WTC11 (cell line): ENCODE data around the gene MMP17. TPM values are rescaled to one million over a fixed set of nuclear protein-coding genes. Genes with fewer than 3 reads are reported as not detected.

Experiments
- ATAC-seq: fragments of 200-7000 bp; cut with Tn5 transposase; 2 replicates; pipeline ENCODE4 v1.10.0; 2021; ENCODE audit warnings: mild to moderate bottlenecking, moderate library complexity
- CTCF ChIA-PET: fragments of 300-600 bp; sonication (Branson Sonifier 250); formaldehyde crosslinking; loops from one replicate; lab custom pipeline; 2021; ENCODE audit warnings: antibody characterized with exemption; lab: Charles Lee
- POLR2A ChIA-PET: fragments of 350-600 bp; sonication (Branson Sonifier 250); formaldehyde crosslinking; loops from one replicate; lab custom pipeline; 2021; ENCODE audit warnings: antibody characterized with exemption; lab: Charles Lee
- DNase-seq: peaks from one replicate; pipeline ENCODE4 v3.0.0; 2021; ENCODE audit warnings: low spot score
- H3K27ac Mint-ChIP-seq: 2 replicates; pipeline ENCODE4 v1.8.0; 2021; ENCODE audit warnings: mixed read lengths
- H3K27me3 Mint-ChIP-seq: 2 replicates; pipeline ENCODE4 v1.8.0; 2021; ENCODE audit warnings: low read depth, mild to moderate bottlenecking, moderate library complexity, mixed read lengths
- H3K36me3 Mint-ChIP-seq: 2 replicates; pipeline ENCODE4 v1.8.0; 2021; ENCODE audit warnings: mixed read lengths
- H3K4me1 Mint-ChIP-seq: 2 replicates; pipeline ENCODE4 v1.8.0; 2022; ENCODE audit warnings: mixed read lengths
- H3K4me3 Mint-ChIP-seq: 2 replicates; pipeline ENCODE4 v1.8.0; 2021; ENCODE audit warnings: mild to moderate bottlenecking, moderate library complexity, mixed read lengths
- H3K9me3 Mint-ChIP-seq: 2 replicates; pipeline ENCODE4 v1.8.0; 2021; ENCODE audit warnings: mixed read lengths
- CREB1 ChIP-seq: sonication (generic); formaldehyde crosslinking; IDR thresholded peaks from 2 replicates; pipeline ENCODE4 v1.8.0; 2023; ENCODE audit warnings: mild to moderate bottlenecking, missing genetic modification reagents
- CREM ChIP-seq: sonication (generic); formaldehyde crosslinking; IDR thresholded peaks from 2 replicates; pipeline ENCODE4 v1.8.1; 2022; ENCODE audit warnings: mild to moderate bottlenecking, missing genetic modification reagents, moderate library complexity
- ETV6 ChIP-seq: sonication (generic); formaldehyde crosslinking; IDR thresholded peaks from 2 replicates; pipeline ENCODE4 v1.8.1; 2022; ENCODE audit warnings: mild to moderate bottlenecking, missing genetic modification reagents
- FOXP1 ChIP-seq: sonication (generic); formaldehyde crosslinking; IDR thresholded peaks from 2 replicates; pipeline ENCODE4 v1.8.0; 2022; ENCODE audit warnings: missing genetic modification reagents, mild to moderate bottlenecking, moderate library complexity, borderline replicate concordance
- GTF2I ChIP-seq: fragments of 250-450 bp; sonication (Bioruptor Pico); conservative IDR thresholded peaks from 2 replicates; pipeline ENCODE4 v1.4.0; 2021; ENCODE audit warnings: mild to moderate bottlenecking
- JUN ChIP-seq: sonication (generic); formaldehyde crosslinking; IDR thresholded peaks from 2 replicates; pipeline ENCODE4 v1.8.0; 2023; ENCODE audit warnings: mild to moderate bottlenecking, missing genetic modification reagents
- NFYB ChIP-seq: sonication (generic); formaldehyde crosslinking; conservative IDR thresholded peaks from 2 replicates; pipeline ENCODE4 v1.8.0; 2022; ENCODE audit warnings: low read depth, missing genetic modification reagents
- NR3C1 ChIP-seq: sonication (generic); formaldehyde crosslinking; conservative IDR thresholded peaks from 2 replicates; pipeline ENCODE4 v1.8.1; 2023; ENCODE audit warnings: low read depth, mild to moderate bottlenecking, missing genetic modification reagents
- OVOL2 ChIP-seq: fragments of 250-450 bp; sonication (Bioruptor Pico); IDR thresholded peaks from 2 replicates; pipeline ENCODE4 v1.9.0; 2021; ENCODE audit warnings: mild to moderate bottlenecking, borderline replicate concordance
- PRRX2 ChIP-seq: fragments of 250-450 bp; sonication (Bioruptor Pico); IDR thresholded peaks from 2 replicates; pipeline ENCODE4 v1.8.0; 2021; ENCODE audit warnings: mild to moderate bottlenecking
- RORB ChIP-seq: fragments of 250-450 bp; sonication (Bioruptor Pico); IDR thresholded peaks from 2 replicates; pipeline ENCODE4 v1.9.0; 2021; ENCODE audit warnings: mild to moderate bottlenecking
- TEAD1 ChIP-seq: sonication (generic); formaldehyde crosslinking; IDR thresholded peaks from 2 replicates; pipeline ENCODE4 v1.8.0; 2022; ENCODE audit warnings: mild to moderate bottlenecking, missing genetic modification reagents
- ZNF219 ChIP-seq: sonication (generic); formaldehyde crosslinking; IDR thresholded peaks from 2 replicates; pipeline ENCODE4 v1.8.0; 2023; ENCODE audit warnings: missing genetic modification reagents, mild to moderate bottlenecking, borderline replicate concordance
- total RNA-seq: library from RNA; stranded (reverse); gene quantifications from 3 replicates; pipeline ENCODE4 v1.2.3, GENCODE V29; 2021
- TF ChIP-seq, protein P1 (sequence below): sonication (generic); formaldehyde crosslinking; IDR thresholded peaks from 2 replicates; pipeline ENCODE4 v1.8.1; 2022; ENCODE audit warnings: mild to moderate bottlenecking, moderate library complexity, missing genetic modification reagents
- TF ChIP-seq, protein P2 (sequence below): sonication (generic); formaldehyde crosslinking; IDR thresholded peaks from 2 replicates; pipeline ENCODE4 v1.8.1; 2022; ENCODE audit warnings: low read depth, missing genetic modification reagents, borderline replicate concordance
- TF ChIP-seq, protein P3 (sequence below): fragments of 250-450 bp; sonication (Bioruptor Pico); conservative IDR thresholded peaks from 2 replicates; pipeline ENCODE4 v1.9.0; 2021; ENCODE audit warnings: mild to moderate bottlenecking
- TF ChIP-seq, protein P4 (sequence below): sonication (generic); formaldehyde crosslinking; IDR thresholded peaks from 2 replicates; pipeline ENCODE4 v1.8.0; 2022; ENCODE audit warnings: mild to moderate bottlenecking, missing genetic modification reagents
- TF ChIP-seq, protein P5 (sequence below): sonication (generic); formaldehyde crosslinking; IDR thresholded peaks from 2 replicates; pipeline ENCODE4 v1.8.1; 2023; ENCODE audit warnings: mild to moderate bottlenecking, missing genetic modification reagents, moderate library complexity
- TF ChIP-seq, protein P6 (sequence below): sonication (generic); formaldehyde crosslinking; IDR thresholded peaks from 2 replicates; pipeline ENCODE4 v1.8.1; 2022; ENCODE audit warnings: mild to moderate bottlenecking, missing genetic modification reagents, moderate library complexity, borderline replicate concordance
- TF ChIP-seq, protein P7 (sequence below): sonication (generic); formaldehyde crosslinking; IDR thresholded peaks from 2 replicates; pipeline ENCODE4 v1.8.1; 2022; ENCODE audit warnings: low read depth, mild to moderate bottlenecking, moderate library complexity, missing genetic modification reagents, borderline replicate concordance
- TF ChIP-seq, protein P8 (sequence below): sonication (generic); formaldehyde crosslinking; IDR thresholded peaks from 2 replicates; pipeline ENCODE4 v1.8.0; 2022; ENCODE audit warnings: mild to moderate bottlenecking, missing genetic modification reagents

The MMP17 gene
- total RNA-seq, 1 experiment from 2014 or later: 67.1 TPM

DNA sequence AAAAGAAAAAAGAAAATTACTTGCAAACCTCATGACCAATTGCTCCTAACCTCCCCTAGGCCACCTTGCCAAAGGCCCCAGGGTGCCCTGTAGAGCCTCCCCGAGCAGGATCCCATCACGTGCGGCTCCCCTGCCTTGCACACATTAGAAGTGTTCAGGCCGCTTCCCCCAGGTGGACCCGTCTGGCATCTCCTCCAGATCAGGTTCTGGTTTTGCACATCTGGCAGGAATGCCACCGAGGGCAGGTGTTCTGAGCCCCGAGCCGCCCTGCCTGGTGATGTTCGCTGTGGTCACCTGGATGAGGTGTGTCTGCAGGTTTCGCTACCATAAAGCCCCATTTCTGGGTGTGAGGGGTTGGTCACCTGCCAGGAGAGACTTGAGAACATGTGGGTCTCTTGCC lies 19.3 kb downstream of the MMP17 start (continued):
- TF ChIP-seq CREM: no peak
- TF ChIP-seq, protein P1, sequence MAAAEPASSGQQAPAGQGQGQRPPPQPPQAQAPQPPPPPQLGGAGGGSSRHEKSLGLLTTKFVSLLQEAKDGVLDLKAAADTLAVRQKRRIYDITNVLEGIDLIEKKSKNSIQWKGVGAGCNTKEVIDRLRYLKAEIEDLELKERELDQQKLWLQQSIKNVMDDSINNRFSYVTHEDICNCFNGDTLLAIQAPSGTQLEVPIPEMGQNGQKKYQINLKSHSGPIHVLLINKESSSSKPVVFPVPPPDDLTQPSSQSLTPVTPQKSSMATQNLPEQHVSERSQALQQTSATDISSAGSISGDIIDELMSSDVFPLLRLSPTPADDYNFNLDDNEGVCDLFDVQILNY (CRISPR knock-in tag): no peak
- TF ChIP-seq FOXP1 (CRISPR knock-in tag): no peak
- no peak for TF ChIP-seq JUN

DNA sequence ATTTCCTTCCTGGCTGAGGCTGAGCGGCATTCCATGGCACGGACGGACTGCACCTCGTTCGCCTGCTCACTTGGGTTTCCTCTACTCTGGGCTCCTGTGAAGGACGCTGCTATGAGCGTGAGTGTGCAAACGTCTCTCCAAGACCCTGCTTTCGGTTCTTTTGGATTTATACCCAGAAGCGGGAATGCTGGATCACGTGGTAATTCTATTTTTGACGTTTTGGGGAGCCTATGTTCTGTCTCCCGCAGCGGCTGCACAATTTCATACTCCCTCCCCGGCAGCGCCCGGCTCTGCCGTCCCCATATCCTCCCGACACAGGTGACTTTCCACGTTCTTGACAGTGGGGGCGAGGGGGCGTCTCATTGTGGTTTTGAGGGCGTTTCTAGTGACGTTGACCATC lies 20.6 kb downstream of the MMP17 start:
- no peak for ATAC-seq
- Mint-ChIP-seq H3K4me1 (no peaks in the 10 kb centered on the region), H3K4me3 (no peak overlapping the region), H3K27ac (no peak overlapping the region), H3K27me3 (no peaks in the 10 kb centered on the region), H3K36me3 (peaks cover 23% of the 10 kb centered on the region), H3K9me3 (no peaks in the 10 kb centered on the region)
- TF ChIP-seq RORB (no peak), NR3C1 (CRISPR knock-in tag) (no peak), PRRX2 (CRISPR knock-in tag) (no peak), GTF2I (CRISPR knock-in tag) (no peak), OVOL2 (CRISPR knock-in tag) (no peak), TEAD1 (CRISPR knock-in tag) (no peak)
- TF ChIP-seq, protein P2, sequence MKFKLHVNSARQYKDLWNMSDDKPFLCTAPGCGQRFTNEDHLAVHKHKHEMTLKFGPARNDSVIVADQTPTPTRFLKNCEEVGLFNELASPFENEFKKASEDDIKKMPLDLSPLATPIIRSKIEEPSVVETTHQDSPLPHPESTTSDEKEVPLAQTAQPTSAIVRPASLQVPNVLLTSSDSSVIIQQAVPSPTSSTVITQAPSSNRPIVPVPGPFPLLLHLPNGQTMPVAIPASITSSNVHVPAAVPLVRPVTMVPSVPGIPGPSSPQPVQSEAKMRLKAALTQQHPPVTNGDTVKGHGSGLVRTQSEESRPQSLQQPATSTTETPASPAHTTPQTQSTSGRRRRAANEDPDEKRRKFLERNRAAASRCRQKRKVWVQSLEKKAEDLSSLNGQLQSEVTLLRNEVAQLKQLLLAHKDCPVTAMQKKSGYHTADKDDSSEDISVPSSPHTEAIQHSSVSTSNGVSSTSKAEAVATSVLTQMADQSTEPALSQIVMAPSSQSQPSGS (CRISPR knock-in tag): no peak
- TF ChIP-seq, protein P3, sequence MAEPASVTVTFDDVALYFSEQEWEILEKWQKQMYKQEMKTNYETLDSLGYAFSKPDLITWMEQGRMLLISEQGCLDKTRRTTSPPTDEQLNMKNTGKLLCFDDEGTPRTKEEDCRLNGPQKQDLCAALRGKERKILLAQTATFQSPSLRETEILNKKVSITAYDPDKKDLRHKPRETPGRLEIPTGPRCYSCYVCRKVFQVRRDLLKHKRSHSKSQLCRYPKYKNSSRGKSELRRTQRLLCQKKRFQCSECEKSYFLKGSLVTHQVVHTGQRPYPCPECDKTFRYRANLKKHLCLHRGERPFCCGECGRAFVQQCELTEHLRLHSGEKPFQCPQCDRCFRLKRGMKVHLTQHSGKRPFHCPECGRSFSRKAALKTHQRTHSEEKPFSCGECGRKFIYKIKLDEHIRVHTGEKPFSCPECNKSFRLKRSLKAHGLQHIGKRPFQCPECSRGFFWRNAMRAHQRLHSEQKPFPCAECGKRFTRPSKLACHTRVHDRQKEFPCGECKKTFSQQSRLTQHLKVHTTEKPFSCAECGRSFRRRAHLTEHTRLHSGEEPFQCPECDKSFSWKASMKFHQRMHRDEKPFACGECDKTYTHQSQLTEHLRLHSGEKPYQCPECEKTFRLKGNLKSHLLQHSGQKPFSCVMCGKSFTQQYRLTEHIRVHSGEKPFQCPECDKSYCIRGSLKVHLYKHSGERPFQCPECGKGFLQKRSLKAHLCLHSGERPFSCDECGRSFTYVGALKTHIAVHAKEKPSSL (CRISPR knock-in tag): no peak
- TF ChIP-seq, protein P4, sequence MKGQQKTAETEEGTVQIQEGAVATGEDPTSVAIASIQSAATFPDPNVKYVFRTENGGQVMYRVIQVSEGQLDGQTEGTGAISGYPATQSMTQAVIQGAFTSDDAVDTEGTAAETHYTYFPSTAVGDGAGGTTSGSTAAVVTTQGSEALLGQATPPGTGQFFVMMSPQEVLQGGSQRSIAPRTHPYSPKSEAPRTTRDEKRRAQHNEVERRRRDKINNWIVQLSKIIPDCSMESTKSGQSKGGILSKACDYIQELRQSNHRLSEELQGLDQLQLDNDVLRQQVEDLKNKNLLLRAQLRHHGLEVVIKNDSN (CRISPR knock-in tag): no peak
- TF ChIP-seq, protein P5, sequence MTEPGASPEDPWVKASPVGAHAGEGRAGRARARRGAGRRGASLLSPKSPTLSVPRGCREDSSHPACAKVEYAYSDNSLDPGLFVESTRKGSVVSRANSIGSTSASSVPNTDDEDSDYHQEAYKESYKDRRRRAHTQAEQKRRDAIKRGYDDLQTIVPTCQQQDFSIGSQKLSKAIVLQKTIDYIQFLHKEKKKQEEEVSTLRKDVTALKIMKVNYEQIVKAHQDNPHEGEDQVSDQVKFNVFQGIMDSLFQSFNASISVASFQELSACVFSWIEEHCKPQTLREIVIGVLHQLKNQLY: no peak
- TF ChIP-seq, protein P6, sequence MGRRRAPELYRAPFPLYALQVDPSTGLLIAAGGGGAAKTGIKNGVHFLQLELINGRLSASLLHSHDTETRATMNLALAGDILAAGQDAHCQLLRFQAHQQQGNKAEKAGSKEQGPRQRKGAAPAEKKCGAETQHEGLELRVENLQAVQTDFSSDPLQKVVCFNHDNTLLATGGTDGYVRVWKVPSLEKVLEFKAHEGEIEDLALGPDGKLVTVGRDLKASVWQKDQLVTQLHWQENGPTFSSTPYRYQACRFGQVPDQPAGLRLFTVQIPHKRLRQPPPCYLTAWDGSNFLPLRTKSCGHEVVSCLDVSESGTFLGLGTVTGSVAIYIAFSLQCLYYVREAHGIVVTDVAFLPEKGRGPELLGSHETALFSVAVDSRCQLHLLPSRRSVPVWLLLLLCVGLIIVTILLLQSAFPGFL (CRISPR knock-in tag): no peak
- ChIA-PET CTCF (no interaction called here), POLR2A (no interaction called here)
- DNase-seq: no peak

DNA sequence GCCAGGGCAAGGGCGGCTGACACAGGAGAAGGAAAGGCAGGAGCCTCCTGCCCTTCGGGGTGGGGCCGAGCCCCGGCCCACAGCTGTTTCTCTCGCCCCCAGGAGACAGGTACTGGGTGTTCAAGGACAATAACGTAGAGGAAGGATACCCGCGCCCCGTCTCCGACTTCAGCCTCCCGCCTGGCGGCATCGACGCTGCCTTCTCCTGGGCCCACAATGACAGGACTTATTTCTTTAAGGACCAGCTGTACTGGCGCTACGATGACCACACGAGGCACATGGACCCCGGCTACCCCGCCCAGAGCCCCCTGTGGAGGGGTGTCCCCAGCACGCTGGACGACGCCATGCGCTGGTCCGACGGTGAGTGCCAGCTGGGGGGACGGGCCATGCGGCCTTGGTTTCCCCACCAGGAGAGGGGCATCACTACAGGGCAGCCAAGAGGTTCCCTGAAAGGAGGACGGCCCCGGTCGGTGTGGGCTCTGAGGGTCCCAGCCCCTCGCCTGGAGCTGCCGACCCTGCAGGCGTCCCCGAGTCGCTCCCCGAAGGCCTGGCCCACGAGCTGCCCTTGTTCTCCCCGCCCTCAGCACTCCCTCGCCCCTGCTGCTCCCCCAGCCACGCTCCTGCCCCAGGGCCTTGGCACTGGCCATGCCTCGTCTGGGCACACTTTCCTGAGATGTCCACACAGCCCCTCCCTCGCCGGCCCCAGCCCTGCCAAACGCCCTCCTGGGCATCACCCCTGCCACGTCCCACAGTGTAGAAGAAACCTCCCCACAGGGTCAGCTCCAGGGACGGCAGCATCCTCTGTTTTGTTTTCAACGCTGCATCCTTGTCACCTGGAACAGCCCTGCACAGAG lies 21.7 kb downstream of the MMP17 start:
- Mint-ChIP-seq H3K27me3 (no peaks in the 10 kb centered on the region), H3K27ac (no peak overlapping the region), H3K4me3 (no peak overlapping the region)
- ATAC-seq: no peak
- TF ChIP-seq ZNF219: no peak
- TF ChIP-seq, protein P4 (CRISPR knock-in tag): no peak
- TF ChIP-seq ETV6 (CRISPR knock-in tag): no peak
- TF ChIP-seq NFYB (CRISPR knock-in tag): no peak
- TF ChIP-seq, protein P7, sequence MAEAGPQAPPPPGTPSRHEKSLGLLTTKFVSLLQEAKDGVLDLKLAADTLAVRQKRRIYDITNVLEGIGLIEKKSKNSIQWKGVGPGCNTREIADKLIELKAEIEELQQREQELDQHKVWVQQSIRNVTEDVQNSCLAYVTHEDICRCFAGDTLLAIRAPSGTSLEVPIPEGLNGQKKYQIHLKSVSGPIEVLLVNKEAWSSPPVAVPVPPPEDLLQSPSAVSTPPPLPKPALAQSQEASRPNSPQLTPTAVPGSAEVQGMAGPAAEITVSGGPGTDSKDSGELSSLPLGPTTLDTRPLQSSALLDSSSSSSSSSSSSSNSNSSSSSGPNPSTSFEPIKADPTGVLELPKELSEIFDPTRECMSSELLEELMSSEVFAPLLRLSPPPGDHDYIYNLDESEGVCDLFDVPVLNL: no peak
- TF ChIP-seq, protein P8, sequence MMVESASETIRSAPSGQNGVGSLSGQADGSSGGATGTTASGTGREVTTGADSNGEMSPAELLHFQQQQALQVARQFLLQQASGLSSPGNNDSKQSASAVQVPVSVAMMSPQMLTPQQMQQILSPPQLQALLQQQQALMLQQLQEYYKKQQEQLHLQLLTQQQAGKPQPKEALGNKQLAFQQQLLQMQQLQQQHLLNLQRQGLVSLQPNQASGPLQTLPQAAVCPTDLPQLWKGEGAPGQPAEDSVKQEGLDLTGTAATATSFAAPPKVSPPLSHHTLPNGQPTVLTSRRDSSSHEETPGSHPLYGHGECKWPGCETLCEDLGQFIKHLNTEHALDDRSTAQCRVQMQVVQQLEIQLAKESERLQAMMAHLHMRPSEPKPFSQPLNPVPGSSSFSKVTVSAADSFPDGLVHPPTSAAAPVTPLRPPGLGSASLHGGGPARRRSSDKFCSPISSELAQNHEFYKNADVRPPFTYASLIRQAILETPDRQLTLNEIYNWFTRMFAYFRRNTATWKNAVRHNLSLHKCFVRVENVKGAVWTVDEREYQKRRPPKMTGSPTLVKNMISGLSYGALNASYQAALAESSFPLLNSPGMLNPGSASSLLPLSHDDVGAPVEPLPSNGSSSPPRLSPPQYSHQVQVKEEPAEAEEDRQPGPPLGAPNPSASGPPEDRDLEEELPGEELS (CRISPR knock-in tag): no peak
- no peak for TF ChIP-seq CREB1
- TF ChIP-seq, all 79 proteins: peak for 0
- CTCF ChIA-PET: interaction anchor here (0.5 to 1.5 kb wide), 2 partner anchors 13 to 74 kb away, joined by 3 to 4 read pairs; no protein-coding TSS in a partner anchor
- POLR2A ChIA-PET: no interaction called here
- H3K4me1 Mint-ChIP-seq: 0 out of 2 replicates have a peak, but pooled peaks cover 3% of the 10 kb centered on the region
- H3K36me3 Mint-ChIP-seq: peaks cover 19% of the 10 kb centered on the region
- no peak for DNase-seq
- H3K9me3 Mint-ChIP-seq: no peaks in the 10 kb centered on the region
